Skeletal muscle satellite cell (primary cell): ENCODE results near the gene RLBP1.

Experiments used
- H3K27me3 ChIP-seq: 2 replicates; pipeline ENCODE4 v1.7.0; 2013; ENCODE audit warnings: low read length; ENCODE audit not compliant: control insufficient read depth, insufficient read depth
- H3K36me3 ChIP-seq: 2 replicates; pipeline ENCODE4 v1.7.0; 2013; ENCODE audit warnings: mild to moderate bottlenecking, control low read depth, low read length; ENCODE audit not compliant: insufficient read depth
- H3K4me1 ChIP-seq: 2 replicates; pipeline ENCODE4 v1.7.0; 2013; ENCODE audit warnings: low read length; ENCODE audit not compliant: control insufficient read depth, insufficient read depth
- H3K4me2 ChIP-seq: 2 replicates; pipeline ENCODE4 v1.7.0; 2013; ENCODE audit warnings: mild to moderate bottlenecking, low read length
- H3K4me3 ChIP-seq: 2 replicates; pipeline ENCODE4 v1.7.0; 2013; ENCODE audit warnings: low read length
- H3K9ac ChIP-seq: 2 replicates; pipeline ENCODE4 v1.7.0; 2013; ENCODE audit warnings: mild to moderate bottlenecking, low read depth, low read length, moderate library complexity
- H3K9me3 ChIP-seq: replicated peaks from 2 replicates; pipeline ENCODE4 v1.7.0; 2013; ENCODE audit warnings: mild to moderate bottlenecking, control low read depth, low read length

The RLBP1 gene

DNA sequence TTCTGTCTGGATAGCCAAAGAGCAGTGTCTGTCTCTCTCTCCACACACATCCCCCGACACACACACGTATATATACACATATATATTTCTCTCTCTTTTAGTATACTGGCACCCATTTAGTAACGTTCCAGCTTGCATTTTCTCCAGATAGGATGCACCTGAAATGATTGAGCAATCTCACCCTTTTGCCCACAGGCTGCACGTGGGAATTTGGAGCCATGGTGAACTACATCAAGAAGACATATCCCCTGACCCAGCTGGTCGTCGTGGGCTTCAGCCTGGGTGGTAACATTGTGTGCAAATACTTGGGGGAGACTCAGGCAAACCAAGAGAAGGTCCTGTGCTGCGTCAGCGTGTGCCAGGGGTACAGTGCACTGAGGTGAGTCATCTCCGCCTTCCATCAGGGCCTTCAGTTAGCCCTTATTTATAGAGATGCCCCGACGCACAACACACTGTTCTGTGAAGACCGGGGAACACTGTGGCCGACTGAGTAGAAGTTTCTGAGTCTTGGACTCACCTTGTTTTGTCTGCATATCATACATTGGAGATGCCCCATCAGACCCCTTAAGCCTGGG, 45.7 kb downstream of the RLBP1 start:
- Histone ChIP-seq H3K27me3 (no peaks in the 10 kb centered on the region), H3K36me3 (peaks cover 39% of the 10 kb centered on the region), H3K4me3 (no peak overlapping the region), H3K9me3 (no peaks in the 10 kb centered on the region), H3K4me1 (peaks cover 3% of the 10 kb centered on the region), H3K4me2 (no peak overlapping the region), H3K9ac (no peak overlapping the region)

DNA sequence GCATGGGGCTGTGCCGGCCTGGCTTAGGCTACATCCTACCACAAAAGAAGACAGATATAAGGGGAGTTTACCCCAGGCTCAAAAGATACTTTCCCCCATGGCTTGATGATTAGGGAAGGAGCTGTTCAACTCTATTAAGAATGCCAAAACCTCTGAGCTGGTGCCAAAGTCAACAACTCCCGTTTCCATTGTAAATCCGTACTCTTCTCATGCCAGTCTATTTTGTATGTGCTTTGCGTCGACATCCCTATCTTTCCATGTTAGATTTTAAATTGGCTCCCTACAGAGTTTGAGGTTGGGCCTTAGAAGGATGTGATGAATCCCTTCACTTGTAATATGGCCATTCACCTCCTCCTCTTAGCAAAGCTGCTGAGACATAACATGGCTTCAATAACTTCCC, 46.9 kb downstream of the RLBP1 start:
- Histone ChIP-seq H3K27me3 (no peaks in the 10 kb centered on the region), H3K9me3 (no peaks in the 10 kb centered on the region), H3K4me2 (no peak overlapping the region), H3K9ac (no peak overlapping the region), H3K36me3 (peaks cover 36% of the 10 kb centered on the region), H3K4me3 (no peak overlapping the region), H3K4me1 (peaks cover 3% of the 10 kb centered on the region)

DNA sequence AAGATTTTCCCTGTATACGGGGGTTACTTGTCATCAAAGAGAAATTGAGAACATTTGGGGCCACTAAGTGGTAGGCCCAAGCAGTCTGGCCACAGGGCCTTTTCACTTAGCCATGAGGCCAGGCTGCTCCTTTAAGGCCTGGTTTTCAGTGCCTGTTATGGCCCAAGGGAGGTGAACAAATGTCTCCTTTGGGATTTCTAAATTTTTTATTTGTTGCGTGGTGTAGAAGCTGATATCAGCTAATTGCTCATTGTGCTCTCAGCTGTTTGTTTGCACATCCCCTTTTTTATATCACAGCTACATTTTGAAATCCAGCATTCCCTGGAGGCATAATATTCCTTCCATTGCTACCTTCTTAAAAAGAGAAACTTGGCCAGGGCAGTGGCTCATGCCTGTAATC, 48.5 kb downstream of the RLBP1 start:
- Histone ChIP-seq H3K36me3 (peaks cover 21% of the 10 kb centered on the region), H3K9ac (no peak overlapping the region), H3K4me3 (no peak overlapping the region), H3K27me3 (no peaks in the 10 kb centered on the region), H3K9me3 (no peaks in the 10 kb centered on the region), H3K4me1 (peaks cover 11% of the 10 kb centered on the region), H3K4me2 (no peak overlapping the region)

DNA sequence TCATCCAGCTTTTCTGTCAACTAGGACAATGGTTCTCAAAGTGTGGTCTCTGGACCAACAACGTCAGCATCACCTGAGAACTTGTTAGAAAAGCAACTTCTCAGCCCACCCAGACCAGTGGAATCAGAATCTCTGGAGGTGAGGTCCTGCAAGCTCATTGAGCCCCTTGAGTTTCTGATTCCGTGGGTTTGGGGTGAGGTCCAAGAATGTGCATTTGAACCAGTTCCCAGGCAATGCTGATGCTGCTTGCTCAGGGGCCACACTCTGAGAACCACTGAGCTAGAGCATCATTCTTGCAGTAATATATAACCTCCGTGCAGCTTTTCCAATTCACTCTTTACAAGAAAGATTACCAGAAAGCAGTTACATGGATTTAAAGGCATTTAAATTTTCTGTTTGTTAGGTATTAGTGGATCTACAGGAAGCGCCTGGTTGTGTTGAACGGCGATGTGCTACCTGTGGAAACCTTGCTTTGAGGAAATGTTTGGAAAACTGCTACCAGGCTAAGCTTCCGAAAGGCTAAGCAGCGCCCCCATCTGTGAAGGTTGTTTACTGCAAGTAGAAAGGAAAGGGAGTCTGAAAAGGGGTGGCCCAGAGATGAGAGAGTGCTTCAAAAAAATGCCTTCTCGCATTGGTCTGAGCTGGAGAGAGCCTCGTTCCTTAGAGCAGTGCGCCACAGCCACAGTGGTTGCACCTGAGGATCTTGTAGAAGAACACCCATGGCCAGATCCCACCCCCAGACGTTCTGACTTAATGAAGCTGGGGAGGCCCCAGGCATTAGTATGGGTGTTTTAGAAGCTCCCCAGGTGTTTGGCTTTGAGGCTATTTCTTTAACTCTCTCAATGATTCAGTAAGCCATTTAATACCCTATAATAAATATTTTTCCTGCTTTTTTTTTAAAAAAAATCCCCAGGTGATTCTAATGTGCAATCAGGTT, 50.0 kb downstream of the RLBP1 start:
- no peaks in the 10 kb centered on the region for H3K27me3 ChIP-seq
- H3K4me2 ChIP-seq: no peak overlapping the region
- H3K9ac ChIP-seq: no peak overlapping the region
- peaks cover 23% of the 10 kb centered on the region for H3K4me1 ChIP-seq
- H3K36me3 ChIP-seq: peaks cover 8% of the 10 kb centered on the region
- H3K4me3 ChIP-seq: no peak overlapping the region
- H3K9me3 ChIP-seq: no peaks in the 10 kb centered on the region

DNA sequence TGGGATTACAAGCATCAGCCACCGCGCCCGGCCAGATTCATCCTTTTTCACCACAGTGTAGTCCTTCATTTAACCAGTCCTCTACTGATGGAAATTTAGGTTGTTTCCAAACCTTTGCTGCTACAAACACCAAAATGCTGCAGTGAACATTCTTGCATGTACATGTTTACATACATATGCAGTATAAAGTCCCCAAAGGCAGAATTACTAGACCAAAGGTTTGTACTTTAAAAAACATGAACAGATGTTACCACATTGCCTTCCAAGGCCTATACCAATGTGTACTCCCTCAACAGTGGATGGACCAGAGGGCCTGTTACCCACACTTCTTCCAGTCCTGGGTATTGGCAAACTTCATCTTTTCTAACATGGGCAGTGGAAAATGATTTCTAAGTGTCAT, 51.0 kb downstream of the RLBP1 start:
- Histone ChIP-seq H3K9ac (no peak overlapping the region), H3K27me3 (no peaks in the 10 kb centered on the region), H3K36me3 (no peaks in the 10 kb centered on the region), H3K4me2 (no peak overlapping the region), H3K9me3 (no peaks in the 10 kb centered on the region), H3K4me3 (no peak overlapping the region), H3K4me1 (peaks cover 32% of the 10 kb centered on the region)

DNA sequence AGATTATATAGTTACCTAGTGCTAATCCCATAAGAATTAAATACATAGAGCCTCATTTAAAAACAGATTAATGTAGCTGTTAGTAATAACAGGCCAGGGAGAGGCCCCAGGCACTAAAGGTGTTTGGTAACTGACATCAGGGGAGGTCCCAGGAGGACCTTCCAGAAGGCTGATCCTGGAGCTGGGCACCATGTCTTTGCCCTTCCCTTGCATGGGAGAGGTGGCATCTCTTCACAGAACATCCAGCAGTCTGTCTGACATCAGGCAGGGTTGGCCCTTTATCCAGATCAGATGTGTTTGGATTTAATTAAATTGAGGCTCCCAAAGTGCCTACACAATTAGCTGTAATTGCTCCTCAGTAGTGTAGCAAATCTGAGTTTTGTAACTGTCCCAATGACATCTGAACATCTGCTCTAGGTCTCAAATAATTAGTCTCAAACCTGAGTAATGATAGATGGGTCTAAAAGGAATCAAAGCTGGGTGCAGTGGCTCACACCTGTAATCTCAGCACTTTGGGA, 53.0 kb downstream of the RLBP1 start:
- Histone ChIP-seq H3K4me2 (peak overlapping the region; percentile 46), H3K4me3 (no peak overlapping the region), H3K4me1 (peaks cover 33% of the 10 kb centered on the region), H3K9ac (peak overlapping the region; percentile 7), H3K36me3 (peaks cover 11% of the 10 kb centered on the region), H3K27me3 (no peaks in the 10 kb centered on the region), H3K9me3 (no peaks in the 10 kb centered on the region)

DNA sequence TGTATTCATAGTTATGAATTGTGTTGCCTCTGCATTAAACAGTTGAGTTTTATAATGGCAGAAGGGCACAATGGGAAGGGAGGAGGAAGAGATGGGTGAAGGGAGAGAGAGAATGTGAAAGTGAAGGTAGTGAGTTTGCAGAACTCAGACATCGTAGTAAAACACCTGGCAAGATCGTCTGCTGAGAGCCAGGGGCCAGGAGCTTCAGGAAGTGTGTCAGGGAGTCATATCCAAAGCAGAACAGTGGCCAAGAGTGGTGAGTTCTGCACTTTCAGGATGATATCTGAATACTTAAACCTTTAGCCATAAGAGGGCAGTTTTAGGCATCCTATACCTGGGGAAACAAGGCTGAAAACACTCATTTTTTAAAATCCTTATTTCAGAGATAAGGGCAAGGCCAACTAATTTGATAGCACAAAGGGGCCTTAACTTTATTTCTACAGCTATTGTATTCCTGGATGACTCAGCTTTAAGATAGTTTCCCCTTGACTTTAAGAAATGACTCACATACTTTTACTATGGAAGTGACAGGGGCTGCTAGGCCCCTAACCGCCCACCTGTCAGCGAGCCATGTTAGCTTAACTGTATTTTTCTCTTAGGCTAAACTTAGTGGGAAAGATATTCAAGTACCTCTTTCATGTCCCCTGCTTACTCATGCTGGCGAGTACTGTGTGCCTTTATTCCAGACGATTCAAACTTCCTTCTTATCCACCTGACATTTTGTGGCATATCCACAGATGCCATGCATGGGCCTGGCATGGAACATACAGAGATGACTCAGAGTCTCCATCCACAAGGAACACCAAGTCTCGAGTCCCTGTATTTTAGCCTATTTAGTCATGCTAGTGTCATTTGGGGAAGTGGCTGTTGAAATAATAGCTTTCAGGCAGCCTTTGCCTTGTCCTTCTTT, 53.9 kb downstream of the RLBP1 start:
- Histone ChIP-seq H3K36me3 (peaks cover 11% of the 10 kb centered on the region), H3K9ac (peak overlapping the region; percentile 7), H3K9me3 (no peaks in the 10 kb centered on the region), H3K27me3 (no peaks in the 10 kb centered on the region), H3K4me2 (peak overlapping the region; percentile 46), H3K4me1 (peaks cover 33% of the 10 kb centered on the region), H3K4me3 (no peak overlapping the region)

DNA sequence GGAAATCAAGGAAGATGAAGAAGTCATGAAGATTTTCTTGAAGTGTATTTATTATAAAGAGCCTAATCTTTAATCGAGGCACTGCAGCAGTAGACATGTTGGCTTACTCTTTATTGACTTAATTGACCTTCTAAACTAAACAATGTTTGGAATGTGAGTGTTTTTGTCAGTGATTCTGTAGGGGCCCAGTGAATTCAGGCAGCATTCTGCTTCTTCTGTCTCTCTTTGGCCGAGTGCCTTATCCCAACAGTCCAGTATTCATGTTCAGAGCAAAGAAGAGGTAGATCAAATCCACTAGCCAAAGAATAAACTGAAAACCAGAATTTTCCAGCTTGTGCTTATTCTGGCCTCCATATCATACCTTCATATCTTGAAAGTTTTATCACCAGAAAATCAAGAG, 55.7 kb downstream of the RLBP1 start:
- peaks cover 33% of the 10 kb centered on the region for H3K4me1 ChIP-seq
- no peaks in the 10 kb centered on the region for H3K9me3 ChIP-seq
- peaks cover 11% of the 10 kb centered on the region for H3K36me3 ChIP-seq
- H3K27me3 ChIP-seq: no peaks in the 10 kb centered on the region
- H3K9ac ChIP-seq: no peak overlapping the region
- no peak overlapping the region for H3K4me3 ChIP-seq
- H3K4me2 ChIP-seq: no peak overlapping the region

DNA sequence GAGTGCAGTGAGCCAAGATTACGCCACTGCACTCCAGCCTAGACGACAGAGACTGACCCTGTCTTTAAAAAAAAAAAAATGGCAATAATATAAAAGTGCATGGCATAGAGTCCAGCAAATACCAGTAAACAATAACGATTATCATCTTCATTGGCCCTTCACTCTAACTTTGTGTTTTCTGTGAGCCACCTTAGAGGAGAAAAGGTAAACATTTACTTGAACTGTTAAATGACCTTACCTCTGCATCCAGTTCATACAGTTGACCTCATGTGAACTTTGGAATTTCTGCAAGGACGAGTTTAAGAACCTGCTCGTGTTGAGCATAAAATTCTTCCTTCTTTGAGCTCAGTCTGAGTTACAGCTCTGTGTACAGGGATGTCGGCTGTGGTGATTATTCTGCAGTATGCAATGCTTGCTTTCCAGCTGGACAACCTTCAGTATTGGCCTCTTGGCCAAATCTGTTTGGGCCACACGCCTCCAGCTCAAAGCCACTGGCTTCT, 56.6 kb downstream of the RLBP1 start:
- Histone ChIP-seq H3K4me3 (no peak overlapping the region), H3K27me3 (no peaks in the 10 kb centered on the region), H3K9me3 (no peaks in the 10 kb centered on the region), H3K9ac (no peak overlapping the region), H3K36me3 (peaks cover 11% of the 10 kb centered on the region), H3K4me2 (no peak overlapping the region), H3K4me1 (peaks cover 33% of the 10 kb centered on the region)

DNA sequence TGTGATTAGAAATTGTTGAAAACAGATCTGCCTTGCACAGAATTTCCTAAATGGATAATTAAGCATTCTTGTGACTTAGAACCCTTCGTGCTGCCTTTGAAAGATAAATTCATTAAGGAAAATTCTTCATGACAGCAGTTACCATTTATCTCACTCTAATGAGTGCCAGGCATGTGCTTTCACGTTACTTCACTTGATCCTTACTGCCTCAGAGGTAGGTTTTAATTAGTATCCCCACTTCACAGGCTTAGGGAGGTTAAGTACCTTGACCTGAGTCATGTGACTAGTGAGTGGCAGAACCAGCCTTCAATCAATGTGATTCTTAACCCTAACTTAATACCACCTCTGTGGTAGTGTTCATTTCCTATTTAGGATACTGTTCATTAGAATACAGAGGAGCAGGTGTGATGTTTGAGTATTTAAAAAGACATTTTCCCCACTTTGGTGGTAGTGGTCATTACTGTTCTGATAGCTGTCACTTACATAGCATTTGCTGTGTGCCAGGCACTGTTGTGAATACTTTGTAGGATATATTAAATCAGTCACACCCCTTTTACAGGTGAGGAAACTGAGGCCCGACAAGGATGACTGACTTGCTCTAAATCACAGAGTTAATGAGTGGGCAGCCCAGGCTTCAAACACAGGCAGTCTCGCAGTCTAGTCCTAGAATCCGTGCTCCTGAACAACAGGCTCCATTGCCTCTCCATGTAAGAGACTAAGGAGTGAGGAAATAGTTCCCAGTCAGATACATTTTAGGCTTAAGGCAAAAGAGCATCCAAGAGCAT, 57.9 kb downstream of the RLBP1 start:
- Histone ChIP-seq H3K9me3 (no peaks in the 10 kb centered on the region), H3K27me3 (no peaks in the 10 kb centered on the region), H3K9ac (no peak overlapping the region), H3K4me1 (peaks cover 31% of the 10 kb centered on the region), H3K4me2 (no peak overlapping the region), H3K4me3 (no peak overlapping the region), H3K36me3 (peaks cover 15% of the 10 kb centered on the region)
